Lower leg skin (tissue), 3 donors: ENCODE data around the gene SOX6.

Source experiments
- POLR2A ChIP-seq, 2 donors: fragments of 450-650 bp; IDR thresholded peaks; one replicate each; pipeline ENCODE4 v1.6.1; 2016 to 2017; ENCODE audit warnings: antibody characterized with exemption in 2 of 2, mild to moderate bottlenecking in 1 of 2, moderate library complexity in 1 of 2
- TF ChIP-seq, protein P1 (sequence below), 3 donors: fragments of 450-650 bp; IDR thresholded peaks; one replicate each; pipeline ENCODE4 v1.5.1; 2016; ENCODE audit warnings: antibody characterized with exemption in 3 of 3, mild to moderate bottlenecking in 3 of 3, moderate library complexity in 2 of 3

- TF ChIP-seq, protein P1, sequence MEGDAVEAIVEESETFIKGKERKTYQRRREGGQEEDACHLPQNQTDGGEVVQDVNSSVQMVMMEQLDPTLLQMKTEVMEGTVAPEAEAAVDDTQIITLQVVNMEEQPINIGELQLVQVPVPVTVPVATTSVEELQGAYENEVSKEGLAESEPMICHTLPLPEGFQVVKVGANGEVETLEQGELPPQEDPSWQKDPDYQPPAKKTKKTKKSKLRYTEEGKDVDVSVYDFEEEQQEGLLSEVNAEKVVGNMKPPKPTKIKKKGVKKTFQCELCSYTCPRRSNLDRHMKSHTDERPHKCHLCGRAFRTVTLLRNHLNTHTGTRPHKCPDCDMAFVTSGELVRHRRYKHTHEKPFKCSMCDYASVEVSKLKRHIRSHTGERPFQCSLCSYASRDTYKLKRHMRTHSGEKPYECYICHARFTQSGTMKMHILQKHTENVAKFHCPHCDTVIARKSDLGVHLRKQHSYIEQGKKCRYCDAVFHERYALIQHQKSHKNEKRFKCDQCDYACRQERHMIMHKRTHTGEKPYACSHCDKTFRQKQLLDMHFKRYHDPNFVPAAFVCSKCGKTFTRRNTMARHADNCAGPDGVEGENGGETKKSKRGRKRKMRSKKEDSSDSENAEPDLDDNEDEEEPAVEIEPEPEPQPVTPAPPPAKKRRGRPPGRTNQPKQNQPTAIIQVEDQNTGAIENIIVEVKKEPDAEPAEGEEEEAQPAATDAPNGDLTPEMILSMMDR (IDR thresholded peaks at IDR 0.05), result no peak
- TF ChIP-seq POLR2A (IDR thresholded peaks at IDR 0.05), result no peak
These were observed 66.8 kb downstream of the SOX6 start for GRCh38 chr11:16289541-16289940.
